ENCODE measurements around the gene FCN3. TPM values are rescaled to one million over a fixed set of nuclear protein-coding genes. Genes with fewer than 3 reads are reported as not detected.

FCN3 gene
- total and polyA plus RNA-seq, 2 experiments from 2014 or later: 0.81 to 3.6 TPM

DNA sequence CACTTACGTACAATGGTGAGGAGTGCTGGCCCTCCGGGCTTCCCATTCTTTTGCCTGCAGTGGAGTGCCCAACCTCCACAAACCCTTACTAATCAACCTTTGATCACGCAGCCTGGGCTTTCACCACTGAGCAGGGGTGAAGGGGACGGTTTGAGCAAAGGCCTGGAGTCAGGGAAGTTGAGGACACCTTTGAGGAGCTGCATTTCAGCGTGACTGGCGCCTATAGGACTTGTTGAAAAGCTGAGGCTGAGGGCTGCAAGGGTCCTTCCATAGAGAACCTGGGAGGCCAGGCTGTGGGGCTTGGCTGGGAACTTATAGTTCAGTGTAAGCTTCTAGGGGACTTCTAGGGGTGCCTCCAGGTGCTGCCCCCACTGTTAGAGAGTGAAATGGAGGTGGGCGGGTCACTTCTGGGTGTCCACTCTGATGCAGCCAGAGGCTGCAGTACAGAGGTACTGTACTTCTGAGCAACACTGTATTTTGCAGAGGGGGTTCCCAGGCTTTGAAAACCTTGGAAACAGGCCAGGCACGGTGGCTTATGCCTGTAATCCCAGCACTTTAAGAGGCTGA lies 23.0 kb downstream of the FCN3 start:
- DNase-seq (ENCODE audit: low read depth in 1 of 2, low spot score in 1 of 2): no peak
- Histone ChIP-seq H3K4me1 (ENCODE audit: low read depth) (peaks cover 5% of the 10 kb centered on the region), H3K27ac (peak overlapping the region; percentile 53), H3K27me3 (no peaks in the 10 kb centered on the region), H3K36me3 (no peaks in the 10 kb centered on the region), H3K4me3 (peak overlapping the region; percentile 47), H3K9me3 (ENCODE audit: low read depth) (no peaks in the 10 kb centered on the region)
- TF ChIP-seq, protein P1, sequence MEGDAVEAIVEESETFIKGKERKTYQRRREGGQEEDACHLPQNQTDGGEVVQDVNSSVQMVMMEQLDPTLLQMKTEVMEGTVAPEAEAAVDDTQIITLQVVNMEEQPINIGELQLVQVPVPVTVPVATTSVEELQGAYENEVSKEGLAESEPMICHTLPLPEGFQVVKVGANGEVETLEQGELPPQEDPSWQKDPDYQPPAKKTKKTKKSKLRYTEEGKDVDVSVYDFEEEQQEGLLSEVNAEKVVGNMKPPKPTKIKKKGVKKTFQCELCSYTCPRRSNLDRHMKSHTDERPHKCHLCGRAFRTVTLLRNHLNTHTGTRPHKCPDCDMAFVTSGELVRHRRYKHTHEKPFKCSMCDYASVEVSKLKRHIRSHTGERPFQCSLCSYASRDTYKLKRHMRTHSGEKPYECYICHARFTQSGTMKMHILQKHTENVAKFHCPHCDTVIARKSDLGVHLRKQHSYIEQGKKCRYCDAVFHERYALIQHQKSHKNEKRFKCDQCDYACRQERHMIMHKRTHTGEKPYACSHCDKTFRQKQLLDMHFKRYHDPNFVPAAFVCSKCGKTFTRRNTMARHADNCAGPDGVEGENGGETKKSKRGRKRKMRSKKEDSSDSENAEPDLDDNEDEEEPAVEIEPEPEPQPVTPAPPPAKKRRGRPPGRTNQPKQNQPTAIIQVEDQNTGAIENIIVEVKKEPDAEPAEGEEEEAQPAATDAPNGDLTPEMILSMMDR (IDR thresholded peaks at IDR 0.05; ENCODE audit: low read depth, low read length): no peak

DNA sequence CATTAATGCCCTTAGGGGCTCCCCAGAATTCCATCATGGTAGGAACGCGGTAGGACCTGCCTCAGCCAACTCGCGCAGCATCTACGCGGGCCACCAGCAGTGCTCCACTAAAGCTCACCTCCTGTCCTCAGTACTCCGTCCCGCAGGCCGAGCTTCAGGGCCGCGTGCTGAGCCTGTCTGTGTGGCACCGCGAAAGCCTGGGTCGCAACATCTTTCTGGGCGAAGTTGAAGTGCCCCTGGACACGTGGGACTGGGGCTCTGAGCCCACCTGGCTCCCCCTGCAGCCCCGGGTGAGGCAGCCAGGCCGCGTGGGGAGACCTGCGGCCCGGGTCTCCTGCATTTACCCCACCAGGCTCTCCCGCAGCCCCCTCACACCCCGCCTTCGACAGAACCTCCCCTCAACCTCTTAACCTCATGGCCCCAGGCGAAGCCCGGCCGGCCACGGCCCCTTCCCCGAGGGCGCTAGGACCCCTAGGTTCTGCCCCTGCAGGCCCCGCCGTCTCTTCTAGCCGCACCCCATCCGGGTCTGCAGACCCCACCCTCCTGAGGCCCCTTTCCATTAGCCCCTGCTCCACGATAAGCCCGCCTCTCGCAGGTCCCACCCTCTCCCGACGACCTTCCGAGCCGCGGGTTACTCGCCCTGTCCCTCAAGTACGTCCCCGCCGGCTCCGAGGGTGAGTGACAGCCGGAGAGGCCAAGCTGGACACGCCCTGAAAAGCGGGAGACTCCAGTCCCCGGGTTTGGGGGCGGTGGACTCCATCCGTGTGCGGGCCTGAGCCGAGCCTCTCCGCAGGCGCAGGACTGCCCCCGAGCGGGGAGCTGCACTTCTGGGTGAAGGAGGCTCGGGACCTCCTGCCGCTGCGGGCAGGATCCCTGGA lies 23.7 kb downstream of the FCN3 start:
- TF ChIP-seq, protein P1 (IDR thresholded peaks at IDR 0.05; ENCODE audit: low read depth, low read length): peak; percentile 23
- peak overlapping the region; percentile 47 for H3K4me3 ChIP-seq
- peak overlapping the region; percentile 53 for H3K27ac ChIP-seq
- peak; percentile 60 to 98 for DNase-seq (ENCODE audit: low read depth in 1 of 2, low spot score in 1 of 2)
- no peaks in the 10 kb centered on the region for H3K27me3 ChIP-seq
- no peaks in the 10 kb centered on the region for H3K9me3 ChIP-seq (ENCODE audit: low read depth)
- H3K4me1 ChIP-seq (ENCODE audit: low read depth): peaks cover 5% of the 10 kb centered on the region
- no peaks in the 10 kb centered on the region for H3K36me3 ChIP-seq

DNA sequence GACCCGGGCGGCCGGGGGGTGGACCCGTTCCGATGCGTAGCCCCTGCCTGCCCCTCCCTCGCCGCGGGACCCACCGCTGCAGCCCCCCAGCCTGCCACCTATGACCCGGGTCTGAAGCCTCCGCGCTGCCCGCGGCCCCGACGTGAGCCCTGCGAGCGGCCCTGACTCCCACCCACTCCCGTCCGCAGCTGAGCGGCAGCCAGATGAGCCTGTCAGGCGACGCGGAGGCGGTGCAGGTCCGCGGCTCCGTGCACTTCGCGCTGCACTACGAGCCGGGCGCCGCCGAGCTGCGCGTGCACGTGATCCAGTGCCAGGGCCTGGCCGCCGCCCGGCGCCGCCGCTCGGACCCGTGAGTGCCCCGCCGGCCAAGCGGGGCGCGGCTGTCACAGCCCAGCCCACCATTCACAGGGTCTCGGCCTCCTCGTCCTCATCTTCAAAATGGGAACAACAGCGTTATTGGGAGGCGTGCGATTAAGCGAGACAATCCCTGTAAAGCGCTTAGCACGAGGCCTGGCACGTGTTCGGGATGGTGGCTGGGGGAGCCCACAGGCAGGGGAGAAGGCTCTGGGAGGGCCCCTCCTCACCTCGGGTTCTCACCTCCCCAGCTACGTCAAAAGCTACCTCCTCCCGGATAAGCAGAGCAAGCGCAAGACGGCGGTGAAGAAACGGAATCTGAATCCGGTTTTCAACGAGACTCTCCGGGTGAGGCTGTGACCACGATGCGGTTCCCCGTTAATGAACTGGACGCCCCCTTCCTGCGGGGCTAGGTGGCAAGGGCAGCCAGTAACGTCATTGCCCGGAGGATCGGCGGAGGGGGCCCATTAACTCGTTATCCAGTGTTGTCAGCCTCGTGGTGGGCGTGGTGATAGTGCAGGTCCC lies 24.6 kb downstream of the FCN3 start:
- Histone ChIP-seq H3K36me3 (no peaks in the 10 kb centered on the region), H3K27me3 (no peaks in the 10 kb centered on the region), H3K4me3 (peak overlapping the region; percentile 47), H3K4me1 (ENCODE audit: low read depth) (peaks cover 5% of the 10 kb centered on the region), H3K9me3 (ENCODE audit: low read depth) (no peaks in the 10 kb centered on the region), H3K27ac (peak overlapping the region; percentile 24)
- TF ChIP-seq, protein P1 (IDR thresholded peaks at IDR 0.05; ENCODE audit: low read depth, low read length): no peak
- peak; percentile 83 to 89 for DNase-seq (ENCODE audit: low read depth in 1 of 2, low spot score in 1 of 2)

GRCh38 chr1:27348861-27349783 lies 25.5 kb downstream of the FCN3 start:
- H3K9me3 ChIP-seq (ENCODE audit: low read depth): no peaks in the 10 kb centered on the region
- H3K36me3 ChIP-seq: no peaks in the 10 kb centered on the region
- DNase-seq (ENCODE audit: low read depth in 1 of 2, low spot score in 1 of 2): peak; percentile 31 to 69
- no peaks in the 10 kb centered on the region for H3K27me3 ChIP-seq
- no peak overlapping the region for H3K27ac ChIP-seq
- H3K4me1 ChIP-seq (ENCODE audit: low read depth): peaks cover 5% of the 10 kb centered on the region
- TF ChIP-seq, protein P1 (IDR thresholded peaks at IDR 0.05; ENCODE audit: low read depth, low read length): no peak
- H3K4me3 ChIP-seq: peak overlapping the region; percentile 47

All from cardiac muscle cell (in vitro differentiated cells and primary cell).